Measurements from ENCODE around the gene OR2T35.
A peak's percentile ranks its signal among the peaks of the same experiment; 100 is the strongest.

Gene OR2T35

DNA sequence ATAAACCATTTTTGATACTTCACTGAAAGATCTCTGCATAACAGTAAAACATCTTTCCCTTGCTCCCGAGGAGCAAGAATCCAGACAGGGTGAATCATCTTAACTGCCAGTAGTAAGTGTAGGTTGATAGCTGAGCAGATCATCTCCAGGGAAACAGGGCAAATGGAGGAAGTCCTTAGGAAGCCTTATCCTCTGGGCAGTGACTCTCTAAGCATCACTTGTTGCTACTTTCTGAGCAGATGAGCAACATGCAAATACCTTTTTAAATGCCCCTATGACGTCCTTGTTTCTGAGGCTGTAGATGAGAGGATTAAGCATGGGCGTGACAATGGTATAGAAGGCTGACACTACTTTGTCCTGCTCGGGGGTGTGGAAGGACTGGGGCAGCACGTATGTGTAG, 19.1 kb downstream of the OR2T35 start:
- no peak for DNase-seq (ENCODE audit: low read depth)

DNA sequence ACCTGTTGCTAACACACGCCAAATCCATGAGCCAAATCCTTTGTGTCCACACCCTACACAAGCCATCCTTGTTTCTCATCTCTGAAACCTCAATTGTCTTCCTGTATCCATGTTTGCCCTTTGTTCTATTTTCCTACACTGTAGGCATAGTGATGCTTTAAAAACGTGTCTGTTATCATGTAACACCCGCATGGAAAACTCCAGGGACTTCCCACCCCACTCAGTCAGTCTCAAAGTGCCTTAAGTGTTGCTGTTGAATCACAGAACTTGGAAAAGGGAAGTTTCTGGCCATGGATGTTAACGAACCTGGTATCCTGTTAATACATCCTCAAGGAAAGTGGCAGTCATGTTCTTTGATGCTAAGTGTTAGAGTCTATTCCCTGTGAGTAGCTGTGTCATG, 19.9 kb downstream of the OR2T35 start:
- no peak for DNase-seq (ENCODE audit: low read depth)

DNA sequence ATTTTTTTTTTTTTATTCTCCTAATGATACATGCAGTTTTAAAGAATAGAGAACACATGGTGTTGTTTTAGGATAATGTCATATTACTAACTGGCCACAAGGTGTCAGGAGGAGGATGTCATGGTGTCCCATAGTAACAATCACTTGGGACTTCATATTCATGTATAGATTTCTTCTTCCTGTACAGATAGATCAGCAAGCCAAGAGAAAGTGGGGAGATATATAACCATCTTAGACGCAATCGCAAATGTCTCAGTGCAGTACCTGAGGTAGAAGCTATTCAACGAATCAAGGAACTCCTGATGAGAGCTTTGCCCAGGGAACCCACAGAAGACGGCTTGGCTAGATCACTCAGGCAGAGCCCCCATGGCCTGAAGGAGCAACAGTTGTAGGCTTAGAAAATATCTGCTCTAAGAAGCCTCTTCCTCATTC, 22.5 kb downstream of the OR2T35 start:
- no peak for DNase-seq (ENCODE audit: low read depth)

DNA sequence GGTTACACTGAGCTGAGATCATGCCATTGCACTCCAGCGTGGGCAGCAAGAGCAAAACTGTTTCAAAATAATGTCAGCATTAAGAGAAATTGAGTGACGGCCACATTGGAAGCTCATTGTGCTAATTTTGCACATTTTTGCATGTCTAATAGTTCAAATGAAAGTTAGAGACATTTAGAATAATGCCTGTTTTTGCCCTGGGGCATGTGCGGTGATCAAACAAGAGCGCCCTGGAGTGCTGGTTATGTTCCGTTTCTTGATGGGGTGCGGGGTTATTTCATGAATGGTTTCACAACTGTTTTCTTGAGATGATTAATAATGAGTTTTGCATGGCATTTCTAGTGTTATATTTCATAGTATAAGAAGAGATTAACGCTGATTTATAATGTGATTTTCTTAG, 23.3 kb downstream of the OR2T35 start:
- DNase-seq (ENCODE audit: low read depth) = no peak

DNA sequence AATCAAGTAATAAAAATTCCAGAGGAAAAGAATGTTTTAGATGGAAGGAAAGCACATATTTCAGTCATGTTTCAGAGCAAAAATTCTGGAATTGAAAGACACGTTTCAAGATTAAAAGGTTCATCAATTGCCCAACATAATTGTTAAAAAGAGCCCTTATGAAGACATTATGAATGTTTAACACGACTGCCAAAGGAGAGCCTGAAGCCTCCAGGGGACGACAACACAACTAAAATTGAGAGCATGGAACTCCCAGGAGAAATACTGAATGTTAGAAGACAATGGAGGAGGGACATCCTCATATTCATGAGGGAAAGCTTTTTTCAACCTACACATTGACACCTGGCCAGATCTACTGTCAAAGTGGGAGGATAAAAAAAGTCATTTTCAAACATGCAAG, 26.2 kb downstream of the OR2T35 start:
- peak; percentile 0 for DNase-seq (ENCODE audit: low read depth)

DNA sequence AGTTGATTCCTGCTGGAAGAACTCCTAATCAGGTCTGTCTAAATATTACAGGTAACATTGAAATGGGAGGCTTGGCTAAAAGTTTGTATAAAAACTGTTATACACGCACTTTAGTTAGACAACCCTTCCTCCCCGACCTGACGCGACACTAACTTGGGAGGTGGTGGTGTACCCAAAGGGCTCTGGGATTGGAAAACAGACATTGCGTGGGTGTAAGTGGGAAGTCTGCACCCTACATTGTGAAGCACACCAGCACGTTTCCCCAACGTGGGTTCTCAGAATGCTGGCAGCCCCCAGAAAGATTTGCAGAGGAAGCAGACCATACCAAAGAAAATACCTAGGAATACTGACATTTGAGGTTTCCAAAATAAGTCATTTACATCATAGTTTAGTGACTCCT, 27.0 kb downstream of the OR2T35 start:
- no peak for DNase-seq (ENCODE audit: low read depth)

DNA sequence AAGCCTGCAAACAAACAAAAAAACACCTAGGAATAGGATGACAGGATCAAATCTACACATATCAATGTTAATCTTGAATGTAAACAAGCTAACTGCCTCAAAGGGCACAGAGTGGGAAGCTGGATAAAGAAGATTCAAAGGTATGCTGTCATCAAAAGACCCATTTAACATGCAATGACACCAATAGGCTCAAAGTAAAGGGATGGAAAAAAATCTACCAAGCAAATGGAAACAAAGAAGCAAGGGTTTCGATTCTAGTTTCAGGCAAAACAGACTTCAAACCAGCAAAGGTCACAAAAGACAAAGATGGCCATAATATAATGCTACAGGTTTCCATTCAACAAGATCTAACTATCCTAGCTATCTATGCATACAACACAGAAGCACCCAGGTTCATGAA, 31.3 kb downstream of the OR2T35 start:
- no peak for DNase-seq (ENCODE audit: low read depth)

DNA sequence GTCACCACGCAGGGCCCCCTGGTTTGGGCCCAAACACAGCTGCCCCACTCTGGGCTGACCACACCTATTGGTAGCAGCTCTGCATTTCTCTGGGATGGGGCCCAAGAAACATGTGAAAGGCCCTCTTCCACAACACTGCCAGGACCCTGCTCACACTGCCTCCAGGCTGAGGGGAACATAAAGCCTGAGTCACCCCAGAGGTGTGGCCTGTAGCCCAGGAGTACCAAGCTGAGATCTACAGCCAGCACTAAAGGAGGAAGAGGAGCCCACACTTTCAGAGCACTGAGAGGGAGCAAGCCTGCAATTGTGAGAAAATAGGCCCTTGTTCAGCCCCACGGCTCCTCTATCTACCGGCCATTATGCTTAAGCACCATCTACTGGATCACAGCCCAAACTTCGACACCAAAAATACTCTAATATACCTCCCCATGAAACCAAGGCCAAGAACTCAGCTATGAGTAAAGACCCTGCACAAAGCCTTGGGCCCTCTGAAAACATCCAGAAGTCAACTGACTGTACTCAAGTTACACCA, 33.1 kb downstream of the OR2T35 start:
- DNase-seq (ENCODE audit: low read depth) = no peak

DNA sequence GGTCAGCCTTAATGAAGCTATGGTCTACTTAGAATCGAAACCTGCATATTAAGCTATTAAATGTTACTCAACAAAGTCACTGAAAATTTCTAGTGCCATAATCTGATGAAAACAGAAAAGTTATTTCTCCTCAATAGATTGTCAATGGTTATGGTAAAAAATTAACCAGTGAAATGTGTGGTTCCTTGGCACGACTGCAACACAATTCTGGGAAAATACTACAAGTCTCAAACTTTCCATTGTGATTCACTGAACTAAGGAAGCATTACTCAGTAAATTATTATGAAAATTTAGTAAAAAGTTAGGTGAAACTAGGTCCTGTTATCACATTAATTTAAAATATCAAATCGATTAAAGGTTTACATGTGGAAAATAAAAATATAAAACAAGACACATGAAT, 34.8 kb downstream of the OR2T35 start:
- DNase-seq (ENCODE audit: low read depth) = no peak

DNA sequence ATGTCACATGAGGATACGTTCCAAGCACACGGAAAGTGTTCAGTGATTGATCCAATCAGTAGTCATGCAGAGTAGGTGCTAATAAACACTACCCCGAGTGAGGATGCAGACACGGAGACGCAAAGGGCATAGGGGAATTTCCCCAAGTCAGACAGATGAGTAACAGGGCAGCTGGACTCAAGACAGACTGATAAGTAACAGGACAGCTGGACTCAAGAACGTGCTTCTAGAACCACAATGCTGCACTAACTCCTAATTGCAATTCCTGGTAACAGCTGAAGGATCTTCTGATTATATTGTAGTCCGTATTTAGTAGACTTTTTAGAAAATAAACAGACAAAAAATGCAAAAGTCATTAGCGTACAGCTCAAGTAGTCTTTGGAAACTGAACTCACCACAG, 45.7 kb downstream of the OR2T35 start:
- DNase-seq (ENCODE audit: low read depth) = no peak

DNA sequence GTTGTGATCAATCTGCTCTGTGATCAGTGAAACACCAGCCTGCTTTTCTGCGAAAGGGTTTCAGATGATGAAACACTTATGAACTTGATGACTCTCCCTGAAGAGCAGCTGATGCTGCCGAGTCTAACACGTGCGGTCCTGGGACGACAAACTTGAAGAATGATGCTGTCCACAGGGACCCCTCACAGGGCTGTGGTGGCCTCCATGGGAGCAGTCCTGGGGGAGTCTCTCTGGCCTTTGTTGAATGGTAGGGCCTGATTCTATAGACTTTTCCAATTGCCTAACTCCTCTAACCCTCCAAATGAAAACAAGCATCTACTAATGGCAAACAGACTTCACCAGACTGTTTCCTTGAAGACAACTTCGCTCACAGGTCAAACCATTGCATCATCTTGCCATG, 47.5 kb downstream of the OR2T35 start, which contains the start of gene OR2T10:
TSS of gene OR2T10 (minus strand) at position 112 of the 400 bp plus-strand sequence. CDS start 3,932 bp downstream, outside the sequence.
- DNase-seq (ENCODE audit: low read depth) = no peak

DNA sequence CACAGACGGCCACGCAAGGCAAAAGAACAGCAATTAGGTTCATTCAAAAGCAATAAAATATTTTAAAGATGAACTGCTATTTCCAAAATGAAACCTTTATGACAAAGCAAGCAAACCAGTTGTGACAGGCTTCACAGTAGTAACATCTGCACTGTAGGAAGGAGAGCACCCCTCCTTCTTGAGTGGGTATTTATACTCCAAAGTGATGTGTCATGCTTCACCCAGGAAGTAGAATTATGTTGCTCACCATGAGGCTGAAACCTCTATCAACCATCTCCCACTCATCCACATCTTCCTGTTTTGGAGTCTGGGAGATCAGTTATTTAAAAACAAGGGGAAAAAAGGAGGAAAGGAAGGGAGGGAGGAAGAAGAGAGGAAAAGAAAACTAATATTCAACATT, 48.5 kb downstream of the OR2T35 start:
- DNase-seq (ENCODE audit: low read depth) = no peak

DNA sequence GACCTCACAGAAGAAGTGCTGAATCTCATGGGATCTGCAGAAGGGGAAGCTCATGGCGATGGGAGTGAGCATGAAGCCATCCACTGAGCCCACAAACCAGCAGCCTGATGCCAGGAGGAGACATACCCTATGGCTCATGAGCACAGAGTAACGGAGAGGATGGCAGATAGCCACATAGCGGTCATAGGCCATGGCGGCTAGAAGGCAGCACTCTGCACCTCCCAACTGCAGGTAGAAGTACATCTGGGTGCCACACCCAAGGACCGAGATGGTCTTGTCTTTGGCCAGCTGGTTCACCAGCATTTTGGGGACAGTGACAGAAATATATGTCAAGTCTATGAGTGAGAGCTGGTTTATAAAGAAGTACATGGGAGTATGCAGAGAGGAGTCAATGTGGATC, 51.9 kb downstream of the OR2T35 start:
- DNase-seq (ENCODE audit: low read depth) = no peak

DNA sequence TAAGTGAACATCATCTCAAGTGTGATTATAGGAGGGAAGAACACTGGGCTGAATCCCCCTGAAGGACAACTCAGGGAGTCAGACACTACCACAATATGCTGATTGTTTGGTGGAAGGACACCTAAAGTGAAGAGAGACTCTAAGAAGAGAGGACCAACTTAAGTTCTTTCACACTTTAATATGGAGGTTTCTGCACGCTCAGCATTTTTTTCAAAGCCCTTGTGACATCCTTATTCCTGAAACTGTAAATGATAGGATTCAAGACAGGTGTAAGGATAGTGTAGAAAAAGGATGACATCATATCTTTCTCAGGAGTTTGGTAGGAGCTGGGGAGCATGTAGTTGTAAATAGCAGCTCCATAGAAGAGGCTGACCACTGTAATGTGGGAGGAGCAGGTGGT, 52.4 kb downstream of the OR2T35 start:
- no peak for DNase-seq (ENCODE audit: low read depth)

DNA sequence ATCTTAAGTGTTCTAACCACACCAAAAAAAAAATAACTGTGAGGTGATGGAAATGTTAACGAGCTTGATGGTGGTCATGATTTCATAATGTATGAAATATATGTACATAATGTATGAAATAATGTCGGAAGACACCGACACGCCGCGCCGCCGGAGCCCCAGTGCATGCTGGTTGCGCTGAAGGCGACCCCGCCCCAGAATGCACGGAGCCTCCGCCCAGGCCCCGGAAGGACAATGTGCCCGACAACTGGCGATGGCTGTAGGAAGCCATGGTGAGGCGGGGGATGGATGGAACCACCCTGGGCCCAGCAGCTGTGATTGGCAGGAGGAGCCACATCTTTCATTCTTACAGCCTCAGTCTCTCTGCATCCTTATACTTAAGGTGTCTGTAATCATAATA, 55.0 kb downstream of the OR2T35 start:
- DNase-seq (ENCODE audit: low read depth) = no peak

DNA sequence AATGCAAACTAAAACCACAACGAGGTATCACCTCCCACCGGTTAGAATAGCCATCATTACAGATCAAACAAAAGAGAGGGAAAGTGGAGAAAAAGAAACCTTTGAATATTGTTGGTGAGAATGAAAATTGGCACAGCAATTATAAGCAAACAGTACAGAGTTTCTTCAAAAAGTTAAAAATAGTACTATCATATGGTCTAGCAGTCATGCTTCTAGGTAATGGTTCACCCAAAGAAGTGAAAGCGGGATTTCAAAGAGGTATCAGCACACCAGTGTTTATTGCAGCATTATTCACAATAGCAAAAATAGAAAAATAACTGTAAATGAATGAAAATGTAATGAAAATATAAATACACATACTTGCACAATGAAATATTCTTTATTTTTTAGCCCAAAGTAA, 55.7 kb downstream of the OR2T35 start:
- no peak for DNase-seq (ENCODE audit: low read depth)
